HPDE6-E6E7 (cell line): Measurements from ENCODE around the gene DHRS1.
"Not testable (repeated sequence)": the region's sequence is repeated elsewhere in the genome, so short reads cannot be mapped to it uniquely, and the experiment has no call there.

Experiments used
- DNase-seq: peaks from one replicate; pipeline ENCODE4 v3.0.0; 2011; ENCODE audit warnings: missing footprints; ENCODE audit errors: extremely low spot score

Gene DHRS1

GRCh38 chr14:24327914-24328313 lies 28.3 kb upstream of the DHRS1 start:
- DNase-seq, result not testable (repeated sequence)

DNA sequence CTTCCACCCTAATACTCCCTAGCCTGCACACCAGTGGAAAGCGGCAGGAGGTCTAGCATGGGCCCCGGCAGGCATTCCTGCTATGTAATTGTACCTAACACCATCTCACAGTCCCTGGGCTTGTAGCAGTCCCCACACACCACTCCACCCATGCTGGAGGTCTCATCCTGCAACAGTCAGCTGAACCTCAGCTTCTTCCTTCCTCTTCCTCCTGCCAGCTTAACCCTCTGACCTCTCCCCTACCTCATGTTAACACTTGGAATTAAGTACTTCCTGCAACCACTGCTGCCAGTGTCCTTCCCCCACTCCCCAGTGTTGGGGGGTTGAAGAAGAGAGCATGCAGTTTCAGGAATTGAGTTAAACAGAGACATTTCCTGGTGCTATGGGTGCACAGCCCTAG lies 27.7 kb upstream of the DHRS1 start:
- DNase-seq, result no peak

DNA sequence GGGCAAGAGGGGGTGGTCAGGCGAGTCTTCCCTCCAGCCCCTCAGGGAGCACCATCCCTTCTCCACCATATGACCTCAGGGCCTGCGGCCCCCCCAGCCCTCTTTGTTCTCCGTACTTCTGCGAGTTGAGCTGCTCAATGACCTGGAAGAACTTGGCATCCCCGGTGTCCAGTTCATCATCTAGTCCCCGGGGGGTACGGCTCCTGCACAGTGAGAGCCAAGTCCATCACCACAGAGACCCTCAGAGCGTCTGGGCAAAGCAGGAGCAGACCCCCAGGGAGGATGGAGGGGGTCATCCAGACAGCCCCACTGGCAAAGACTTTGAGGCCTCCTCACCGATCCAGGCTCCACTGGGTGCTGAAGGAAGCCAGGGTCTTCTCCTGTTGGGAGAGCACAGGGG lies 26.4 kb upstream of the DHRS1 start:
- no peak for DNase-seq

GRCh38 chr14:24325041-24325530 lies 25.5 kb upstream of the DHRS1 start:
- no peak for DNase-seq

- DNase-seq, result no peak
Observed at GRCh38 chr14:24324024-24324423, 24.4 kb upstream of the DHRS1 start.

DNA sequence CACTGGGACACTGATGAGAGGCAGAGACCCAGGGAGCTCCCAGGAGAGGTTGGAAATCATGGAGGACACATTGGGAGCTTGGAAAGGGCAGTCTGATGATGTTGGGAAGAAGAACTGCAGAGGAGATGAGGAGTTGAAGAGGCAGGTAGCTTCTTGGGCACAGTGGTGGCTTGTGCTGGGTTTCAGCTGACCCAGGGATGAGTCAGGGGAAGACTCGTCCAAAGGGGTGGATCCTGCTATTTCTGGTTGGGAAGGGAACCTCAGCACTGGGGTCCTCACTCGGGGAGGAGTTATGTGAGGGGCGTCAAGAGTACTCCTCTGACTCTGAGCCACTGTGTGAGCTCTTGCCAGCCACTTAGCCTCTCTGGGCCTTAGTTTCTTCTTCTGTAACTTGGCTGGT lies 23.8 kb upstream of the DHRS1 start:
- no peak for DNase-seq

- no peak for DNase-seq
Observed at GRCh38 chr14:24322672-24323071, 23.1 kb upstream of the DHRS1 start.

GRCh38 chr14:24321212-24321975 lies 21.8 kb upstream of the DHRS1 start:
- no peak for DNase-seq

DNA sequence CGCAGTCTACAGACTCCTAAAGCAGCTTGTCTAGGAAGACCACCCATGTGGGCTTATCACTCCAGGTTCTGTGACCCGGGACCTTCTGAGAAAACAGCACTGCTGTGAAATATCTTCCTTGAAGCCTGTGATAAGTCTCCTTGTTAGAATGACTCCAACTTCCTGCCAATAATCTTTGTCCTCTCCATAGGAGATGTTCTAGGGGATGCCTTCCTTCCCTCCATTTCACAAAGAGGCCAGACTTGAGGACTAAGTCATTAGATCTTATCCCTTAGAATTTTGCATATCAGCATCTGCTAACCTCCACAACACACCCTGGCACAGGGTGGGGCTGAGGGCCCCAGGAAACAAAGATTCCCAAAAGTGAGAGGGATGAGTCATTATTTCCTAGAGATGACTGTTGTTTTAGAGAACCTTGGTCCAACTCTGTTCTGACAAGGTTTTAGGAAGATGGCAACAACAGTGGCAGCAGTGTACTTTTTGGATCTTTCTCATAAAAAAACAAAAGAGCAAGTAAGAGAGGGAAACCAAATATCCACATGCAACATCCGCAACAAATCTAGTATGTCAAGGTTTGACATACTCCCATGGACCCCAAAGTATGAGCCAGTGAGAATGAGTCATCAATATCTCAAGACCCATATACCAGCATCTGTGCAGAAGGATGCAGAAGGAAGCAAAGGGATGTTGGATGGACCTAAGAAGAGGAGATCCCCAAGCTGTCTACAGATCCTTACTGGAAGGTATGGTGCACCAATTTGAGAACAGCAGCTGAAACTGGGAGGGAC lies 17.8 kb upstream of the DHRS1 start:
- no peak for DNase-seq

GRCh38 chr14:24316597-24316950 lies 17.0 kb upstream of the DHRS1 start:
- no peak for DNase-seq

GRCh38 chr14:24315807-24316596 lies 16.4 kb upstream of the DHRS1 start:
- DNase-seq, result no peak

- no peak for DNase-seq
Observed at GRCh38 chr14:24315243-24315806, 15.7 kb upstream of the DHRS1 start.

DNA sequence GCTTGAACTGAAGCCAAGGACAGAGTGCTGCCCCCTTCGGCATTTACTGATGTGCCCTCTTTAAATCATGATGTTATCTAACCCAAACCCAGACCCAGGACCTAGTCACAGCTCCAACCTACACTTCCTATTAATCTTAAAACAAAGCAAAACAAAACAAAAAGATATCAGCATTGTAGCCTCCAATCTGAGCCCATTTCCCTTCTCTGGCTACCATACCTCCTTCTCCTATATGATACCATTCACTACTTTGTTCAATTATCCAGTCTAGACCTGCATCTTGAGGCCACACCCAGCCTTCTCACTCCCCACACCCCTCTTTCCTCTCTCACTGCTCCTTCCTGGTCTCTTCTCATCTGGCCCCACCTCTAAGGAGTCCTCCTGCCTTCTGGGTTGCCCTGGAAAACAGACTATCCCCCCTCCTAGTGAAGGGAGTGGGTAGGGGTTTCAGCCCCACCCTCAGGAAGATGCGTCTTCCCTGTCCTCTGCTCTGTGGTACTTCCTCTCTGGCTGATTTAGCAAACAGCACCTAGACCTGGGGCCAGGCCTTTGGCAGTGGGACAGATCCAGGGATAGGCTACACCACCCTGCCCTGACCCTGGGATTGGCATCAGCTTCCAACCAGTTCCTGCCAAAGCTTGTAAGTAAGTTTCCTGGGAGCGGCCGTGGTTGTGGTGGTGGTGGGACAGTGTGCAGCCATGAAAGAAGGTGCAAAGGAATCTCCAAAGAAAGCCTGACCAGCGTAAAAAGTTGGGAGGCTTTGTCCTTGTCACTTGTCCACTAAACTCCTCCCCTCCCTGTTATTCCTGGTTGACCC lies 15.0 kb upstream of the DHRS1 start:
- no peak for DNase-seq

- no peak for DNase-seq
Observed at GRCh38 chr14:24313913-24314312, 14.3 kb upstream of the DHRS1 start.

GRCh38 chr14:24312736-24313507 lies 13.3 kb upstream of the DHRS1 start:
- DNase-seq, result no peak

- DNase-seq, result no peak
Observed at GRCh38 chr14:24311837-24312615, 12.4 kb upstream of the DHRS1 start.

DNA sequence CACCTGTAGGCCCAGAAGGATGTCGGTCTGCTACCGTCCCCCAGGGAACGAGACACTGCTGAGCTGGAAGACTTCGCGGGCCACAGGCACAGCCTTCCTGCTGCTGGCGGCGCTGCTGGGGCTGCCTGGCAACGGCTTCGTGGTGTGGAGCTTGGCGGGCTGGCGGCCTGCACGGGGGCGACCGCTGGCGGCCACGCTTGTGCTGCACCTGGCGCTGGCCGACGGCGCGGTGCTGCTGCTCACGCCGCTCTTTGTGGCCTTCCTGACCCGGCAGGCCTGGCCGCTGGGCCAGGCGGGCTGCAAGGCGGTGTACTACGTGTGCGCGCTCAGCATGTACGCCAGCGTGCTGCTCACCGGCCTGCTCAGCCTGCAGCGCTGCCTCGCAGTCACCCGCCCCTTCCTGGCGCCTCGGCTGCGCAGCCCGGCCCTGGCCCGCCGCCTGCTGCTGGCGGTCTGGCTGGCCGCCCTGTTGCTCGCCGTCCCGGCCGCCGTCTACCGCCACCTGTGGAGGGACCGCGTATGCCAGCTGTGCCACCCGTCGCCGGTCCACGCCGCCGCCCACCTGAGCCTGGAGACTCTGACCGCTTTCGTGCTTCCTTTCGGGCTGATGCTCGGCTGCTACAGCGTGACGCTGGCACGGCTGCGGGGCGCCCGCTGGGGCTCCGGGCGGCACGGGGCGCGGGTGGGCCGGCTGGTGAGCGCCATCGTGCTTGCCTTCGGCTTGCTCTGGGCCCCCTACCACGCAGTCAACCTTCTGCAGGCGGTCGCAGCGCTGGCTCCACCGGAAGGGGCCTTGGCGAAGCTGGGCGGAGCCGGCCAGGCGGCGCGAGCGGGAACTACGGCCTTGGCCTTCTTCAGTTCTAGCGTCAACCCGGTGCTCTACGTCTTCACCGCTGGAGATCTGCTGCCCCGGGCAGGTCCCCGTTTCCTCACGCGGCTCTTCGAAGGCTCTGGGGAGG lies 11.3 kb upstream of the DHRS1 start, which contains the start of gene LTB4R:
LTB4R (plus strand) TSS at position 857 of the 959 bp plus-strand sequence. CDS start 4,150 bp downstream, outside the sequence.
- DNase-seq, result peak; percentile 51

GRCh38 chr14:24310265-24310645 lies 10.7 kb upstream of the DHRS1 start:
- DNase-seq, result no peak
